22Rv1 (cell line): Measurements from ENCODE around the gene SMIM35.

ENCODE experiments used
- CTCF ChIP-seq: fragments of 450-650 bp; IDR thresholded peaks from 2 replicates; pipeline ENCODE4 v1.5.1; 2017; ENCODE audit warnings: mild to moderate bottlenecking
- ZFX ChIP-seq: fragments of 450-650 bp; IDR thresholded peaks from 2 replicates; pipeline ENCODE4 v1.6.1; 2017; ENCODE audit warnings: antibody characterized with exemption, borderline replicate concordance

- no peak for TF ChIP-seq CTCF
- TF ChIP-seq ZFX, result no peak
These were observed 25.1 kb downstream of the SMIM35 start for GRCh38 chr11:118061586-118062125.
